GM12878 (cell line): ENCODE results near the gene ZBTB7B. TPM values are rescaled to one million over a fixed set of nuclear protein-coding genes. Genes with fewer than 3 reads are reported as not detected.
A peak's percentile ranks its signal among the peaks of the same experiment; 100 is the strongest.

ENCODE experiments used
- ATF7 ChIP-seq: fragments of 450-650 bp; IDR thresholded peaks from 2 replicates; pipeline ENCODE4 v1.6.1; 2016; ENCODE audit warnings: low read depth, mild to moderate bottlenecking
- CBFB ChIP-seq: IDR thresholded peaks from 2 replicates; pipeline ENCODE4 v1.6.1; 2016; ENCODE audit warnings: antibody characterized with exemption, low read depth
- CHD4 ChIP-seq: fragments of 200-600 bp; sonication (generic); IDR thresholded peaks from 2 replicates; pipeline ENCODE4 v1.6.1; 2016; ENCODE audit warnings: mild to moderate bottlenecking
- CREM ChIP-seq: IDR thresholded peaks from 2 replicates; pipeline ENCODE4 v1.6.1; 2014; ENCODE audit warnings: antibody characterized with exemption, low read depth
- EED ChIP-seq: sonication (generic); IDR thresholded peaks from 2 replicates; pipeline ENCODE4 v1.6.1; 2016; ENCODE audit warnings: antibody characterized with exemption, low read depth
- FOXK2 ChIP-seq: fragments of 450-650 bp; IDR thresholded peaks from 2 replicates; pipeline ENCODE4 v1.6.1; 2017; ENCODE audit warnings: mild to moderate bottlenecking, moderate library complexity
- GABPA ChIP-seq: IDR thresholded peaks from 2 replicates; pipeline ENCODE4 v1.6.1; 2014; ENCODE audit warnings: antibody characterized with exemption, low read depth, mild to moderate bottlenecking, inconsistent platforms
- KAT2A ChIP-seq: conservative IDR thresholded peaks from 2 replicates; pipeline ENCODE4 v1.6.1; 2011; ENCODE audit warnings: low read depth, low read length; ENCODE audit not compliant: control insufficient read depth
- RAD51 ChIP-seq: fragments of 450-650 bp; IDR thresholded peaks from 2 replicates; pipeline ENCODE4 v1.6.1; 2016; ENCODE audit warnings: moderate library complexity, mild to moderate bottlenecking, inconsistent platforms
- RELA ChIP-seq: fragments of 450-650 bp; IDR thresholded peaks from 2 replicates; pipeline ENCODE4 v1.8.0; 2014; ENCODE audit warnings: borderline replicate concordance; ENCODE audit not compliant: partially characterized antibody
- STAT1 ChIP-seq: fragments of 450-650 bp; conservative IDR thresholded peaks from 2 replicates; pipeline ENCODE4 v1.6.1; 2014; ENCODE audit warnings: antibody characterized with exemption, mild to moderate bottlenecking
- SUZ12 ChIP-seq: fragments of 200-600 bp; sonication (generic); IDR thresholded peaks from one replicate; pipeline ENCODE4 v1.6.1; 2018; ENCODE audit warnings: antibody characterized with exemption, mild to moderate bottlenecking; ENCODE audit not compliant: unreplicated experiment
- TBL1XR1 ChIP-seq: IDR thresholded peaks from 2 replicates; pipeline ENCODE4 v1.6.1; 2012; ENCODE audit warnings: low read depth, low read length, improper control_type of control experiment
- WRNIP1 ChIP-seq: IDR thresholded peaks from 2 replicates; pipeline ENCODE4 v1.6.1; 2011; ENCODE audit warnings: low read depth, low read length, improper control_type of control experiment, borderline replicate concordance
- ZBED1 ChIP-seq: IDR thresholded peaks from 2 replicates; pipeline ENCODE4 v1.6.1; 2016; ENCODE audit warnings: borderline replicate concordance
- ZBTB4 ChIP-seq: fragments of 450-650 bp; formaldehyde crosslinking; IDR thresholded peaks from 2 replicates; pipeline ENCODE4 v1.4.0; 2022; ENCODE audit warnings: mild to moderate bottlenecking, moderate library complexity
- ZBTB40 ChIP-seq: fragments of 450-650 bp; IDR thresholded peaks from 2 replicates; pipeline ENCODE4 v1.6.1; 2016; ENCODE audit warnings: mild to moderate bottlenecking, moderate library complexity, borderline replicate concordance
- polyA plus RNA-seq, 11 experiments: library from polyadenylated mRNA; depleted of rRNA in 4 of 11; unstranded in 6 of 11; stranded (reverse) in 5 of 11; fragments of >200 nt; fragmentation: Nextera tagmentation in 4 of 11; fragmentation: Illumina TruSeq in 1 of 11; extraction: Ambion mirVana in 4 of 11; extraction: Trizol in 1 of 11; gene quantifications; 1 replicate in 1 of 11; 2 replicates in 10 of 11; pipeline versions ENCODE4 v1.2.1 to v1.2.3, GENCODE V29; 2011 to 2016; ENCODE audit warnings: inconsistent platforms in 2 of 11, missing spikeins in 2 of 11, low read depth in 1 of 11
- total RNA-seq, 4 experiments: library from RNA; depleted of rRNA in 3 of 4; stranded (reverse); fragments of >200 nt in 3 of 4; fragmentation: Illumina TruSeq in 1 of 4; extraction: Trizol in 1 of 4; gene quantifications; 2 replicates each; pipeline versions ENCODE4 v1.2.1 to v1.2.3, GENCODE V29; 2013 to 2021
- TF ChIP-seq, protein P1 (sequence below): fragments of 450-650 bp; IDR thresholded peaks from 2 replicates; pipeline ENCODE4 v1.6.1; 2016; ENCODE audit warnings: mild to moderate bottlenecking
- TF ChIP-seq, protein P2 (sequence below): IDR thresholded peaks from 2 replicates; pipeline ENCODE4 v1.6.1; 2012; ENCODE audit warnings: low read depth, low read length, improper control_type of control experiment

Gene ZBTB7B
- total and polyA plus RNA-seq, 10 of the 15 experiments (the other 5 are each of a cell fraction or from before 2014, with no cell fraction given): 0.11 to 44.9 (median 11.3) TPM

GRCh38 chr1:154982897-154983648 lies 19.5 kb upstream of the ZBTB7B start, which contains the start of gene FLAD1 (continued):
- peak; percentile 40; the same call in 1 of the 2 replicates for TF ChIP-seq FOXK2
- TF ChIP-seq SUZ12: no peak
- TF ChIP-seq WRNIP1: no peak
- TF ChIP-seq RAD51: peak; percentile 97
- TF ChIP-seq, protein P1, sequence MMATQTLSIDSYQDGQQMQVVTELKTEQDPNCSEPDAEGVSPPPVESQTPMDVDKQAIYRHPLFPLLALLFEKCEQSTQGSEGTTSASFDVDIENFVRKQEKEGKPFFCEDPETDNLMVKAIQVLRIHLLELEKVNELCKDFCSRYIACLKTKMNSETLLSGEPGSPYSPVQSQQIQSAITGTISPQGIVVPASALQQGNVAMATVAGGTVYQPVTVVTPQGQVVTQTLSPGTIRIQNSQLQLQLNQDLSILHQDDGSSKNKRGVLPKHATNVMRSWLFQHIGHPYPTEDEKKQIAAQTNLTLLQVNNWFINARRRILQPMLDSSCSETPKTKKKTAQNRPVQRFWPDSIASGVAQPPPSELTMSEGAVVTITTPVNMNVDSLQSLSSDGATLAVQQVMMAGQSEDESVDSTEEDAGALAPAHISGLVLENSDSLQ: peak; percentile 100
- peak; percentile 95 for TF ChIP-seq GABPA
- no peak for TF ChIP-seq RELA
- TF ChIP-seq KAT2A: no peak
- TF ChIP-seq CHD4: no peak
- TF ChIP-seq ZBTB4 (CRISPR knock-in tag): no peak
- TF ChIP-seq ATF7: peak; percentile 69; the same call in 1 of the 2 replicates
- TF ChIP-seq CREM: peak; percentile 33; the same call in 1 of the 2 replicates
- 0 out of 2 replicates have a peak, but pooled peaks have one; percentile 16 for TF ChIP-seq TBL1XR1
- 0 out of 2 replicates have a peak, but pooled peaks have one; percentile 56 for TF ChIP-seq CBFB
- peak; percentile 97 for TF ChIP-seq ZBTB40
- TF ChIP-seq EED: no peak
- no peak for TF ChIP-seq ZBED1
- 0 out of 2 replicates have a peak, but pooled peaks have one; percentile 21 for TF ChIP-seq STAT1
- TF ChIP-seq, protein P2, sequence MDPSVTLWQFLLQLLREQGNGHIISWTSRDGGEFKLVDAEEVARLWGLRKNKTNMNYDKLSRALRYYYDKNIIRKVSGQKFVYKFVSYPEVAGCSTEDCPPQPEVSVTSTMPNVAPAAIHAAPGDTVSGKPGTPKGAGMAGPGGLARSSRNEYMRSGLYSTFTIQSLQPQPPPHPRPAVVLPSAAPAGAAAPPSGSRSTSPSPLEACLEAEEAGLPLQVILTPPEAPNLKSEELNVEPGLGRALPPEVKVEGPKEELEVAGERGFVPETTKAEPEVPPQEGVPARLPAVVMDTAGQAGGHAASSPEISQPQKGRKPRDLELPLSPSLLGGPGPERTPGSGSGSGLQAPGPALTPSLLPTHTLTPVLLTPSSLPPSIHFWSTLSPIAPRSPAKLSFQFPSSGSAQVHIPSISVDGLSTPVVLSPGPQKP: peak; percentile 62; the same call in 1 of the 2 replicates
